ENCODE data around the gene ZNF487.

- peak; percentile 38 for TF ChIP-seq CTCF (IDR thresholded peaks at IDR 0.05)
- TF ChIP-seq ZFX (IDR thresholded peaks at IDR 0.05; ENCODE audit: borderline replicate concordance) = no peak
Measured at GRCh38 chr10:43390759-43391158, 46.2 kb upstream of the ZNF487 start.

Data from 22Rv1 (cell line).